PC-9 (cell line): ENCODE data around the gene MUC13. TPM values are rescaled to one million over a fixed set of nuclear protein-coding genes. Genes with fewer than 3 reads are reported as not detected.

Experiments
- BruUV-seq: library from RNA; stranded (reverse); fragments of 400-500 nt; replicated peaks from 2 replicates; lab custom pipeline; 2021; lab: Mats Ljungman, UMichigan
- CTCF ChIA-PET: fragments of 300-600 bp; sonication (Branson Sonifier 250); formaldehyde crosslinking; loops from one replicate; lab custom pipeline; 2022; ENCODE audit warnings: antibody characterized with exemption; lab: Charles Lee
- POLR2A ChIA-PET: fragments of 300-600 bp; sonication (Branson Sonifier 250); formaldehyde crosslinking; loops from one replicate; lab custom pipeline; 2022; ENCODE audit warnings: antibody characterized with exemption; ENCODE audit not compliant: unreplicated experiment; lab: Charles Lee
- DNase-seq, 2 experiments: peaks; one replicate each; pipeline versions ENCODE4 v3.0.0 to v3.0.0-alpha.2; 2015 to 2022; ENCODE audit warnings: mixed read lengths in 1 of 2
- H2AFZ ChIP-seq: fragments of 200-600 bp; sonication (generic); 2 replicates; pipeline ENCODE4 v1.8.1; 2017; ENCODE audit warnings: antibody characterized with exemption
- H3F3A ChIP-seq: fragments of 200-600 bp; sonication (generic); 2 replicates; pipeline ENCODE4 v1.8.1; 2017; ENCODE audit warnings: antibody characterized with exemption, mild to moderate bottlenecking, low read depth; ENCODE audit not compliant: insufficient read depth
- H3K27ac ChIP-seq: fragments of 200-600 bp; sonication (generic); 2 replicates; pipeline ENCODE4 v1.6.1; 2016; ENCODE audit warnings: mixed run types
- H3K27me3 ChIP-seq: fragments of 200-600 bp; sonication (generic); 2 replicates; pipeline ENCODE4 v1.6.1; 2016; ENCODE audit warnings: low read depth, mixed run types; ENCODE audit not compliant: insufficient read depth
- H3K36me3 ChIP-seq: fragments of 200-600 bp; sonication (generic); 2 replicates; pipeline ENCODE4 v1.6.1; 2016; ENCODE audit warnings: low read depth, mixed run types
- H3K4me1 ChIP-seq: fragments of 200-600 bp; sonication (generic); replicated peaks from 2 replicates; pipeline ENCODE4 v1.6.1; 2016; ENCODE audit warnings: mixed run types; ENCODE audit not compliant: insufficient read depth
- H3K4me2 ChIP-seq: fragments of 200-600 bp; sonication (generic); 2 replicates; pipeline ENCODE4 v1.6.1; 2017; ENCODE audit warnings: mixed run types
- H3K4me3 ChIP-seq: fragments of 200-600 bp; sonication (generic); 2 replicates; pipeline ENCODE4 v1.6.1; 2016; ENCODE audit warnings: mixed run types
- H3K79me2 ChIP-seq: fragments of 200-600 bp; sonication (generic); 2 replicates; pipeline ENCODE4 v1.6.1; 2017; ENCODE audit warnings: low read depth, mixed run types
- H3K9me2 ChIP-seq: fragments of 200-600 bp; sonication (generic); 2 replicates; pipeline ENCODE4 v1.8.1; 2017; ENCODE audit warnings: mild to moderate bottlenecking; ENCODE audit not compliant: insufficient read depth
- H3K9me3 ChIP-seq: fragments of 200-600 bp; sonication (generic); 2 replicates; pipeline ENCODE4 v1.8.1; 2016; ENCODE audit warnings: low read depth; ENCODE audit not compliant: insufficient read depth
- H4K20me1 ChIP-seq: fragments of 200-600 bp; sonication (generic); 2 replicates; pipeline ENCODE4 v1.8.1; 2017; ENCODE audit not compliant: insufficient read depth
- EZH2 ChIP-seq: fragments of 200-600 bp; sonication (generic); IDR thresholded peaks from 2 replicates; pipeline ENCODE4 v1.8.0; 2017; ENCODE audit warnings: antibody characterized with exemption, low read depth
- intact Hi-C: fragments of 100-400 bp; cut with micrococcal nuclease; formaldehyde crosslinking; loops from one replicate; pipeline ENCODE4 v1.10.0; 2022; ENCODE audit not compliant: unreplicated experiment
- total RNA-seq: library from RNA; stranded (reverse); gene quantifications from 2 replicates; pipeline ENCODE4 v1.2.3, GENCODE V29; 2021
- TF ChIP-seq, protein P1 (sequence below): fragments of 200-600 bp; sonication (generic); conservative IDR thresholded peaks from 2 replicates; pipeline ENCODE4 v1.6.1; 2017; ENCODE audit warnings: mixed run types, antibody characterized with exemption, mild to moderate bottlenecking, moderate library complexity

The MUC13 gene
- total RNA-seq, 1 experiment from 2014 or later, result not detected

DNA sequence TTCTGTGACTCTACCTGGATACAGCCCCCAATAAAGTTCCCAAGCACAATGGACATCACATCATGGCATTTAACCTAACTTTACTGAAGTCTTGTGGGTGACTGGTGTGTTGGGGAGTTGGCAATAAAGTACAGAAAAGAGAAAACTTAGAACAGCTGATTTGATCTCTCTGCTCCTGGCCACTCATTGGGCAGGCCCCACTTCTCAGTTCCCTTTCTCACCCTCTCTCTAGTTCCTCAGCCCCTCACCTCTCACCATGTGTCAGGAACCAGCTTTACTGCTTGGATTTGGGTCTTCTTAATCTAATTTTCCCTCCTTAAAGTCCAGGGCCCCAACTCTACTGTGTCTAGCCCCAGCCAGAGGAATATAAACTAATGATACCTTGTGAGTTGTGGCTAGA is 713 bp upstream of the MUC13 start:
- H4K20me1 ChIP-seq, result no peaks in the 10 kb centered on the region
- no peak overlapping the region for H3K4me2 ChIP-seq
- H3K4me1 ChIP-seq, result no peaks in the 10 kb centered on the region
- no peak overlapping the region for H3K27ac ChIP-seq
- DNase-seq, result no peak
- TF ChIP-seq, protein P1, sequence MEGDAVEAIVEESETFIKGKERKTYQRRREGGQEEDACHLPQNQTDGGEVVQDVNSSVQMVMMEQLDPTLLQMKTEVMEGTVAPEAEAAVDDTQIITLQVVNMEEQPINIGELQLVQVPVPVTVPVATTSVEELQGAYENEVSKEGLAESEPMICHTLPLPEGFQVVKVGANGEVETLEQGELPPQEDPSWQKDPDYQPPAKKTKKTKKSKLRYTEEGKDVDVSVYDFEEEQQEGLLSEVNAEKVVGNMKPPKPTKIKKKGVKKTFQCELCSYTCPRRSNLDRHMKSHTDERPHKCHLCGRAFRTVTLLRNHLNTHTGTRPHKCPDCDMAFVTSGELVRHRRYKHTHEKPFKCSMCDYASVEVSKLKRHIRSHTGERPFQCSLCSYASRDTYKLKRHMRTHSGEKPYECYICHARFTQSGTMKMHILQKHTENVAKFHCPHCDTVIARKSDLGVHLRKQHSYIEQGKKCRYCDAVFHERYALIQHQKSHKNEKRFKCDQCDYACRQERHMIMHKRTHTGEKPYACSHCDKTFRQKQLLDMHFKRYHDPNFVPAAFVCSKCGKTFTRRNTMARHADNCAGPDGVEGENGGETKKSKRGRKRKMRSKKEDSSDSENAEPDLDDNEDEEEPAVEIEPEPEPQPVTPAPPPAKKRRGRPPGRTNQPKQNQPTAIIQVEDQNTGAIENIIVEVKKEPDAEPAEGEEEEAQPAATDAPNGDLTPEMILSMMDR, result no peak
- TF ChIP-seq EZH2, result no peak
- H3K4me3 ChIP-seq, result no peak overlapping the region
- intact Hi-C loops, result no loop called here
- POLR2A ChIA-PET, result no interaction called here
- H3K79me2 ChIP-seq, result no peaks in the 10 kb centered on the region
- no peaks in the 10 kb centered on the region for H3K27me3 ChIP-seq
- H3K9me2 ChIP-seq, result no peaks in the 10 kb centered on the region
- CTCF ChIA-PET, result no interaction called here
- H3K9me3 ChIP-seq, result peaks cover 3% of the 10 kb centered on the region; the same call in 1 of the 2 replicates
- H2AFZ ChIP-seq, result no peak overlapping the region
- no TSS peak for BruUV-seq
- no peaks in the 10 kb centered on the region for H3F3A ChIP-seq
- no peaks in the 10 kb centered on the region for H3K36me3 ChIP-seq

DNA sequence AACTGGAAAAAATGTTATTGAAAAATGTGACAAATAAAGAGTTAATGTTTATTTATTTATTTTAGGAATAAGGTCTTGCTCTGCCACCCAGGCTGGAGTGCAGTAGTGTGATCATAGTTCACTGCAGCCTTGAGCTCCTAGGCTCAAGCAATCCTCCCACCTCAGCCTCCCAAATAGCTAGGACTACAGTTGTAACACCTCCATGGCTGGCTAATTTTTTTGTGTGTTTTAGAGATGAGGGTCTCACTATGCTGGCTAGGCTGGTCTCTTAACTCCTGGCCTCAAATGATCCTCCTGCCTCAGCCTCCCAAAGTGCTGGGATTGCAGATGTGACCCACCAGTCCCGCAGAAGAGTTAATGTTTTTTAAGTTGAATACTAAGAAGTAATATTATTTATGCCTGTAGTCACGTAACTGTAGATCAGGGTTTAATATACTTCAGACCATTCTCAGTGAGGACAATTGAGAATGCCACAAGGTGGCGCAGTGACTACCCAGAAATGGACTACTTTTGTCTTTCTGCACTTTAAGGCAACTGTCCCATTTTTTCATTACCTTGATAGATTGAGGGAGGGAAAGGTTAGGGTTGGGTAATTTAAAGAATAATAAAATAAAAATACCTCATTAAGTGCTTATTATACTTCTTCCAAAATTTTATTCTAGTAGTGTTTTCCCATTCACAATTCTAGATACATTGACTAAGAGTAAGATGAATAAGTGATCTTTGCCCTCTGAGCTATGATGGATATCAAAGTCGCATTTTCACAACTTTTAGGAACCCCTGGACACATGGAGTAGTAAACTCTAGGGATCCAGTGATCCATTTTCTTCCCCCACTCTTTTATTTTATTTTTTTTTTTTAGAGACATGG is 6.0 kb downstream of the MUC13 start:
- Histone ChIP-seq H3K9me3 (no peaks in the 10 kb centered on the region), H3K4me2 (no peak overlapping the region), H3K4me1 (no peaks in the 10 kb centered on the region), H2AFZ (no peak overlapping the region), H3K4me3 (no peak overlapping the region), H3K9me2 (no peaks in the 10 kb centered on the region), H3K27ac (no peak overlapping the region), H3K79me2 (no peaks in the 10 kb centered on the region), H4K20me1 (no peaks in the 10 kb centered on the region), H3K27me3 (no peaks in the 10 kb centered on the region), H3F3A (no peaks in the 10 kb centered on the region), H3K36me3 (no peaks in the 10 kb centered on the region)
- no TSS peak for BruUV-seq
- TF ChIP-seq EZH2, result no peak
- TF ChIP-seq, protein P1, result peak; percentile 85
- DNase-seq, result peak; percentile 39 to 64
- ChIA-PET POLR2A (interaction anchor here (0.7 kb wide), 1 partner anchor 1288 kb away, joined by 4 read pairs; no protein-coding TSS in a partner anchor), CTCF (interaction anchor here (0.5 to 0.7 kb wide), 2 partner anchors 592 to 631 kb away, joined by 3 to 5 read pairs; no protein-coding TSS in a partner anchor)
- intact Hi-C loops, result loop anchor here (1.0 to 2.0 kb wide), 3 partner anchors 58 to 657 kb away; no protein-coding TSS in a partner anchor

DNA sequence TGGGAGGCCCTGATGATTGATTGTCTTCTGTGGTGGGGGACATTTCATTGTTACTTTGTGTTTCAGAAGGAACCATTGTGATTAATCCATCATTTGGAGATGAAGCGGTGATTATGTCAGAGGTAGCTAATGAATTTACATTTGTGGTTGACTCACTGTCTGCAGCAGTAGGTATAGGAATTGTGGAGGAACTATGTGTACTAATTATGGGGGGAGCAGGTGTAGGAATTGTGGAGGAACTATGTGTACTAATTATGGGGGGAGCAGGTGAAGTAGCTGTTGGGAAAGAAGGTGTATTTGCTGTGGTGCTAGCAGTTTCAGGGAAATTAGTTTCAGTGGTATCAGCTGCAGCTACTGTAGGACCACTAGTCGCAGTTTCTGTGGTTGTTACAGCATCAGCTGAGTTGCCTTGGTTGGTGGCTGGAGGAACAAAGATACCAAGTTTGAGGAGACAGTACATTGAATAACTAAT is 6.9 kb downstream of the MUC13 start:
- no peaks in the 10 kb centered on the region for H3K4me1 ChIP-seq
- H3K4me3 ChIP-seq, result no peak overlapping the region
- H3K36me3 ChIP-seq, result no peaks in the 10 kb centered on the region
- no peak overlapping the region for H2AFZ ChIP-seq
- no peaks in the 10 kb centered on the region for H3K27me3 ChIP-seq
- DNase-seq, result no peak
- H3K4me2 ChIP-seq, result no peak overlapping the region
- H3K79me2 ChIP-seq, result no peaks in the 10 kb centered on the region
- H3K27ac ChIP-seq, result no peak overlapping the region
- no peaks in the 10 kb centered on the region for H3F3A ChIP-seq
- H3K9me3 ChIP-seq, result no peaks in the 10 kb centered on the region
- intact Hi-C loops, result loop anchor here (1.0 to 2.0 kb wide), 3 partner anchors 511 to 658 kb away; no protein-coding TSS in a partner anchor
- ChIA-PET CTCF (interaction anchor here (0.7 kb wide), 1 partner anchor 532 kb away, joined by 3 read pairs; no protein-coding TSS in a partner anchor), POLR2A (no interaction called here)
- no TSS peak for BruUV-seq
- H4K20me1 ChIP-seq, result no peaks in the 10 kb centered on the region
- no peaks in the 10 kb centered on the region for H3K9me2 ChIP-seq
- TF ChIP-seq EZH2, result no peak
- TF ChIP-seq, protein P1, result no peak
